GM21717 (cell line): ENCODE results near the gene ARHGEF39.

Experiments used
- ATAC-seq: cut with Tn5 transposase; IDR thresholded peaks from one replicate; pipeline ENCODE4 v1.9.1; 2021; ENCODE audit warnings: mild to moderate bottlenecking, moderate library complexity; ENCODE audit not compliant: unreplicated experiment

The ARHGEF39 gene

GRCh38 chr9:35679091-35679490 is 14.1 kb upstream of the ARHGEF39 start:
- no peak for ATAC-seq

- no peak for ATAC-seq
Measured at GRCh38 chr9:35675732-35676392, 10.9 kb upstream of the ARHGEF39 start.

GRCh38 chr9:35675204-35675603 is 10.2 kb upstream of the ARHGEF39 start:
- no peak for ATAC-seq

GRCh38 chr9:35674025-35674361 is 9.0 kb upstream of the ARHGEF39 start:
- ATAC-seq: no peak

GRCh38 chr9:35673132-35674024 is 8.4 kb upstream of the ARHGEF39 start, which contains the start of gene CA9:
Gene CA9, plus strand, starts transcription at chr9:35673928. Its CDS starts 32 bp downstream, at chr9:35673960.
- ATAC-seq: no peak

GRCh38 chr9:35669331-35670145 is 4.5 kb upstream of the ARHGEF39 start:
- no peak for ATAC-seq

- ATAC-seq: no peak
Measured at GRCh38 chr9:35667939-35668338, 2.9 kb upstream of the ARHGEF39 start.

DNA sequence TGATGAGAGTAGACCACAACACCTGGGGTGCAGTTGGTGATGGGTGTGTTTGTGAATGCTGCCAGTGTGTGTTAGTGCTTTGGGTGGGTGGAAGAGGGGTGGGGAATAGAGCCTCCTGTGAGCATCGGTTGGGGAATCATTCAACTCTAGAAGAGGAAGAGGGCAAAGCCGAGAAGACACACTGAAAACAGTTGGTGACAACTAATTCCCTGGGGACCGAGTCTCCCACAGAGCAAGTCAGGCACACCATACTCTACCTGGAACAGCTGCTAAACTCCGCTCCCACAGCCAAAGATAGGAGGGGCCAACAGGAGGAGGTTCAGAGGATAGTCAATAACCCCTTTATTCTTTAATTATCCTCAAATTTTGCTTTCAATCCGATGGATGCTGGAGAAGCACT is 1.6 kb upstream of the ARHGEF39 start:
- ATAC-seq: no peak

DNA sequence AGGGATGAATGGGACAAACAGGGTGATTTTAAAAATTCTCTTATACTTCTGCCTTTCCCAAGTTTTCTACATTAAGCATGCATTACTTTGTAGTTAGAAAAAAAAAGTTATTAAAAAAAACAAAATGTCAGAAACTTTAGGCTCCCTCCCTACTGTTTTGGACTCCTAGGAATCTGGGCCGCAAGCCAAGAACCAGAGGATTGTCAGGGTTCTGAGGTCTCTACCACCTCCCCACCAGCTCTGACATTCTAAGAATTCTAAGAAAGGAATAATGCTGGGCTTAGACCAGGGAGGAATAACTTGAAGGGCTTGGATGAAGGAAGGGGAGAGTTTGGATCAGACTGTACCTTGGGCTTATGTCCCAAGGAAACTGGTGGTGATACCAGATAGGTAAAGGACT is 1.1 kb upstream of the ARHGEF39 start:
- ATAC-seq: no peak

GRCh38 chr9:35665471-35665818 is 450 bp upstream of the ARHGEF39 start:
- no peak for ATAC-seq

- ATAC-seq: no peak
Measured at GRCh38 chr9:35662437-35662836, 2.6 kb downstream of the ARHGEF39 start.

GRCh38 chr9:35661756-35662350 is 3.1 kb downstream of the ARHGEF39 start:
- ATAC-seq: no peak

DNA sequence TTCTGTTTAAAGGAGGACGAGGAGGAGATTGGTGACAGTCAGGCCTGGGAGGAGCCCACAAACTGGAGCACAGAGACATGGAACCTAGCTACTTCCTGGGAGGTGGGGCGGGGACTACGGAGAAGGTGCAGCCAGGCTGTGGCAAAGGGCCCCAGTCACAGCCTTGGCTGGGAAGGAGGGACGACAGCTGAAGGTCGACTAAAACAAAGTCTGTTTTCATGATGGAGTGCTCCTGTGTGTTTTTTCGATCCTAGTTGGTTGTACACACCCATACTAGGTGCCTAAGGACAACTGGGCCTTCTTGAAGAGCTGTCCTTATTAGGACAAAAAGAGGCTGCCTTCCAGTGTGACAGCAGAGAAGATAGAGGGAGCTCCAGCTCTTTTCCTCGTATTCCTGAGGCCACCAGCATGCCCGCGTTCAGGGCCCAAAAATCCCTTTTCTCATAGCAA is 4.0 kb downstream of the ARHGEF39 start:
- no peak for ATAC-seq

- ATAC-seq: no peak
Measured at GRCh38 chr9:35659340-35659739, 5.7 kb downstream of the ARHGEF39 start.

DNA sequence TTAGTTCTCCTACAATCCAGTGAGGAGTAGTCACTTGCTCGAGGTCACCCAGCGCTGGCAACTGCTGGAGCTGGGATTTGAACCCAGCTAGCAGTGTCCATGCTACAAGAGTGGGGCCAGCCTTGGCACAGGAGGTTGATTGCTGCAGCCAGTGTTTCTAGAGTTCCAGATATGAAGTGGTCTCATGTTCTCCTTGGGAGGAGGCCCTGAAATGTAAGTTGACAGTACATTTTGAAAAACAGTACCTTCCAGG is 6.1 kb downstream of the ARHGEF39 start:
- no peak for ATAC-seq

GRCh38 chr9:35658137-35658967 is 6.6 kb downstream of the ARHGEF39 start, which contains the start of gene CCDC107:
Gene CCDC107, plus strand, starts transcription at chr9:35658292. Its CDS starts 88 bp downstream, at chr9:35658380.
- ATAC-seq: peak; percentile 53

GRCh38 chr9:35657546-35658136 is 7.4 kb downstream of the ARHGEF39 start, which contains the start of gene RMRP:
Gene RMRP, minus strand, starts transcription at chr9:35658019.
- peak; percentile 87 for ATAC-seq

GRCh38 chr9:35656831-35657545 is 8.0 kb downstream of the ARHGEF39 start:
- no peak for ATAC-seq

DNA sequence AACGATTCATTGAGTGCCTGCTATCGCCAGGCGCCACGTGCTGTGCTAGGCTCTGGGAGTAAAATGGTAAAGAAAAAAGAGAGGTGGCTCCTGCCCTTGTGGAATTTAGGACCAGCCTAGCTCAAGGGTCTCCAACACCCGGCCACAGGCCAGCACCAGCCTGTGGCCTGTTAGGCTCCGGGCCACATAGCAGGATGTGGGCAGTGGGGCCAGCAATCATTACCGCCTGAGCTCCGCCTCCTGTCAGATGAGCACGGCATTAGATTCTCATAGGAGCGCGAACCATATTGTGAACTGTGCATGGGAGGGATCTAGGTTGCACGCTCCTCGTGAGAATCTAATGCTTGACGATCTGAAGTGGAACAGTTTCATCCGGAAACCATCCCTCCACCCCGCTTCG is 8.6 kb downstream of the ARHGEF39 start:
- ATAC-seq: no peak
